HCT116 (cell line): ENCODE measurements around the gene MZT2B. TPM values are rescaled to one million over a fixed set of nuclear protein-coding genes. Genes with fewer than 3 reads are reported as not detected.
"Not testable (repeated sequence)": the region's sequence is repeated elsewhere in the genome, so short reads cannot be mapped to it uniquely, and the experiment has no call there.

Experiments used
- ATAC-seq: fragments of 200-7000 bp; cut with Tn5 transposase; 2 replicates; pipeline ENCODE4 v1.9.1; 2020; ENCODE audit warnings: mild to moderate bottlenecking, moderate library complexity
- BruUV-seq: library from RNA; stranded (reverse); fragments of 400-500 nt; replicated peaks from 2 replicates; lab custom pipeline; 2021; lab: Mats Ljungman, UMichigan
- CTCF ChIA-PET: fragments of 300-600 bp; sonication (Branson Sonifier 250); formaldehyde crosslinking; loops from one replicate; lab custom pipeline; 2021; ENCODE audit warnings: antibody characterized with exemption; lab: Charles Lee
- POLR2A ChIA-PET: fragments of 300-600, 350-600 bp; sonication (Branson Sonifier 250); formaldehyde crosslinking; loops from one replicate; lab custom pipeline; 2021; ENCODE audit warnings: antibody characterized with exemption; lab: Charles Lee
- RAD21 ChIA-PET, 2 experiments: fragments of 300-600 bp; sonication (Branson Sonifier 250); formaldehyde crosslinking; loops; one replicate each; lab custom pipeline; 2023; ENCODE audit warnings: low total read pairs in 2 of 2; ENCODE audit not compliant: uncharacterized antibody in 2 of 2, unreplicated experiment in 2 of 2, low non-redundant PET in 1 of 2; lab: Charles Lee
- DNase-seq: peaks from one replicate; pipeline ENCODE4 v3.0.0-alpha.2; 2010; ENCODE audit warnings: low read depth, low spot score
- H2AFZ ChIP-seq: fragments of 200-600 bp; shearing (Covaris generic), sonication (generic); 2 replicates; pipeline ENCODE4 v1.6.1; 2017; ENCODE audit warnings: low read depth, mixed run types, mixed read lengths, antibody characterized with exemption, low read length; ENCODE audit not compliant: poor library complexity, severe bottlenecking
- H3K27ac ChIP-seq: 2 replicates; pipeline ENCODE4 v1.5.1; 2012; ENCODE audit warnings: low read depth, low read length
- H3K27me3 ChIP-seq: fragments of 200-600 bp; sonication (generic); 2 replicates; pipeline ENCODE4 v1.6.1; 2016; ENCODE audit warnings: mixed run types, low read length, mixed read lengths; ENCODE audit not compliant: insufficient read depth
- H3K36me3 ChIP-seq, 2 experiments: fragments of 200-500 bp in 1 of 2; fragments of 200-600 bp in 1 of 2; sonication (Bioruptor generic) in 1 of 2; sonication (generic) in 1 of 2; 2 replicates each; pipeline versions ENCODE4 v1.5.1 to v1.6.1; 2014 to 2016; ENCODE audit warnings: low read length in 2 of 2, inconsistent platforms in 1 of 2, mixed read lengths in 1 of 2, mixed run types in 1 of 2; ENCODE audit not compliant: insufficient read depth in 2 of 2, control insufficient read depth in 1 of 2
- H3K4me1 ChIP-seq, 2 experiments: fragments of 200-600 bp in 1 of 2; sonication (generic) in 1 of 2; 2 replicates each; pipeline versions ENCODE4 v1.5.1 to v1.6.1; 2012 to 2017; ENCODE audit warnings: low read length in 2 of 2, inconsistent platforms in 1 of 2, mild to moderate bottlenecking in 1 of 2, mixed read lengths in 1 of 2, mixed run types in 1 of 2, moderate library complexity in 1 of 2; ENCODE audit not compliant: insufficient read depth in 2 of 2, control insufficient read depth in 1 of 2
- H3K4me2 ChIP-seq: fragments of 200-600 bp; sonication (generic); 2 replicates; pipeline ENCODE4 v1.6.1; 2017; ENCODE audit warnings: mixed run types, low read length, mixed read lengths
- H3K4me3 ChIP-seq, 2 experiments: fragments of 200-600 bp in 1 of 2; sonication (generic) in 1 of 2; replicated peaks in 1 of 2; 2 replicates each; pipeline ENCODE4 v1.5.1; 2011 to 2016; ENCODE audit warnings: low read length in 2 of 2, control low read depth in 1 of 2, low read depth in 1 of 2, mild to moderate bottlenecking in 1 of 2, mixed read lengths in 1 of 2, mixed run types in 1 of 2
- H3K79me2 ChIP-seq: fragments of 200-600 bp; sonication (generic); 2 replicates; pipeline ENCODE4 v1.6.1; 2017; ENCODE audit warnings: mild to moderate bottlenecking, mixed run types, low read length, moderate library complexity, mixed read lengths; ENCODE audit not compliant: insufficient read depth
- H3K9ac ChIP-seq: fragments of 200-600 bp; sonication (generic); 2 replicates; pipeline ENCODE4 v1.6.1; 2016; ENCODE audit warnings: low read length, mixed read lengths
- H3K9me2 ChIP-seq: fragments of 200-600 bp; sonication (generic), shearing (Covaris generic); 2 replicates; pipeline ENCODE4 v1.6.1; 2017; ENCODE audit warnings: mixed run types, mild to moderate bottlenecking, moderate library complexity; ENCODE audit not compliant: insufficient read depth
- H3K9me3 ChIP-seq, 2 experiments: fragments of 200-500 bp in 1 of 2; fragments of 200-600 bp in 1 of 2; sonication (Bioruptor generic) in 1 of 2; sonication (generic) in 1 of 2; 2 replicates each; pipeline ENCODE4 v1.6.1; 2014 to 2017; ENCODE audit warnings: low read length in 2 of 2, mixed read lengths in 2 of 2, inconsistent platforms in 1 of 2, low read depth in 1 of 2, mild to moderate bottlenecking in 1 of 2, mixed run types in 1 of 2, moderate library complexity in 1 of 2; ENCODE audit not compliant: control insufficient read depth in 1 of 2, insufficient read depth in 1 of 2
- H4K20me1 ChIP-seq: fragments of 200-600 bp; sonication (generic), shearing (Covaris generic); 2 replicates; pipeline ENCODE4 v1.6.1; 2017; ENCODE audit warnings: mixed run types, mild to moderate bottlenecking, moderate library complexity; ENCODE audit not compliant: insufficient read depth
- FOSL1 ChIP-seq: IDR thresholded peaks from 2 replicates; pipeline ENCODE4 v1.6.1; 2012; ENCODE audit warnings: low read depth
- POLR2AphosphoS5 ChIP-seq: IDR thresholded peaks from 2 replicates; pipeline ENCODE4 v1.6.1; 2011; ENCODE audit warnings: mild to moderate bottlenecking, low read depth, low read length, moderate library complexity
- YY1 ChIP-seq: IDR thresholded peaks from 2 replicates; pipeline ENCODE4 v1.6.1; 2011; ENCODE audit warnings: low read length, low read depth, moderate library complexity, mild to moderate bottlenecking; ENCODE audit not compliant: insufficient replicate concordance; ENCODE audit errors: extremely low read depth
- intact Hi-C: fragments of 100-400 bp; cut with micrococcal nuclease; formaldehyde crosslinking; loops from 2 replicates; pipeline ENCODE4 v1.10.0; 2022
- total RNA-seq: library from RNA; stranded (reverse); gene quantifications from one replicate; pipeline ENCODE4 v1.2.1, GENCODE V29; 2021; ENCODE audit not compliant: unreplicated experiment

The MZT2B gene
- total RNA-seq, 1 experiment from 2014 or later, result 334 TPM

- TF ChIP-seq FOSL1, result no peak
- TF ChIP-seq POLR2AphosphoS5, result no peak
- TF ChIP-seq YY1, result no peak
These were observed 5.2 kb downstream of the MZT2B start (continued) for GRCh38 chr2:130187268-130187667.

DNA sequence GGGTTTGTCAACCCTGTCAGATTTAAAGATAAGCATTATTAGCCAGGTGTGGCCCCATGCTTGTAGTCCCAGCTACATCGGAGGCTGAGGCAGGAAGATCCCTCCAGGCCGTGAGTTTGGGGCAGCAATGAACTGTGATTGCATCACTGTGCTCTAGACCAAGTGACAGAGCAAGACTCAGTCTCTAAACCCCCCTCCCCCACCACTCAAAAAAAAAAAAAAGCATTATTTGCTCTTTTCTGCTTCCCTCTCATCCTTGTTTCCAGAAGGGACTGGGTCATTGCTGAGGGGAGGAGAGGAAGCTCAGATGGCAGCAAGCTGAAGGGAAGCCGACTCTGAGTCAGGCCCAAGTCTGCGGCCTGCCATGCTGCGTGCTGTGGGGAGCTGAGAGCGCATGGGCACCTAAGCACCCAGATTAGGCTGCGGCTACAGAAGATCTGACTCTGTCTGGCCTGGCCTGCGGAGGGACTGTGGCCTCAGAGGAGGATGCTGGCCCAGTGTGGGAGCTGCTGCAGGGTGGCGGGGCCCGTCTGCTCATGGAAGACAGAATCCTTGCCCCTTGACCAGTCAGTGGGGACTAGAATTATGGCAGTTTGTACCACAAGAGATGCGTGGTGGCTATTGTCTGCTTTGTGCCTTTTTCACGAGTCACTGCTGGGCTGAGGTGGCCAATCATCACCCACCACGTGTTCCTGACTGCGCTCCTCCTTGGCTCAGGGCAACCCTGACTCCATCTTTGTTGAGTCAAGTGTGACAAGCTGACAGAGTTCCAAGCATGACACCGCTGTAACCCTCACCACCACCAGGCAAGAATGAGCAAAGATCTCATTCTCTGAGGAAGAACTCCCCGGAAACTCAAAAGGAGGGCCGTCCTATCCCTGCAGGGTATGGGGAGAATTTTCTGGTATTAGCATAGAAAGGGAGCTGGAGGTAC lies 6.1 kb downstream of the MZT2B start:
- H3K4me2 ChIP-seq, H3K9me2 ChIP-seq, H3K27me3 ChIP-seq, intact Hi-C loops, H3K4me3 ChIP-seq, H3K9me3 ChIP-seq, H3K36me3 ChIP-seq, DNase-seq, H3K9ac ChIP-seq, ATAC-seq, H3K27ac ChIP-seq, H2AFZ ChIP-seq, BruUV-seq, H4K20me1 ChIP-seq, CTCF ChIA-PET, RAD21 ChIA-PET: not testable (repeated sequence)
- POLR2A ChIA-PET, result interaction anchor here (1.8 kb wide), 1 partner anchor 1299 kb away, joined by 13 read pairs; no protein-coding TSS in a partner anchor
- Histone ChIP-seq H3K4me1 (peaks cover 0 to 13% of the 10 kb centered on the region in 2 experiments; a peak in 1 of 4 replicates), H3K79me2 (peaks cover 17% of the 10 kb centered on the region)

DNA sequence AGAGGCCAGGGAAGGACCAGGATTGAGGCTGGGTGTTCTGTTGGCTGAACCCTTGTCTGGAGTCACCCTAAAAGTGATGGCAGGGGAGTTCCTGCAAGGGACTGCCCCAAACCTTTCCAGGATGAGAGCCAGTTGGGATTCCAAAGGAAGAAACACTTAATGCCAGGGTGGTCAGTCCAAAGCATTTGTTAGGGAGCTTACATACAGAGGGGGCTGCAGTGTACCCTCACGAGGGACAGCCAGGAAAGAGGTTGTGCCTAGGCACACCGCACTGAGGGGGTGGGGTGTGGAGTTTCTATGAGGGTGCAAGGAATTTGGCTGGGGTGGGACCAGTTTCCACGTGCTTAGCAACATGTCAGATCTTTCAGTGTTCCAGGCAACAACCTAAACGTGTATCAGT lies 6.9 kb downstream of the MZT2B start:
- RAD21 ChIA-PET, H3K4me3 ChIP-seq, H3K4me2 ChIP-seq, H3K36me3 ChIP-seq, CTCF ChIA-PET, intact Hi-C loops, H3K9ac ChIP-seq, BruUV-seq, H4K20me1 ChIP-seq, H3K9me2 ChIP-seq, ATAC-seq, H3K27ac ChIP-seq, H3K4me1 ChIP-seq, H3K27me3 ChIP-seq, H3K9me3 ChIP-seq, DNase-seq, H2AFZ ChIP-seq, POLR2A ChIA-PET, H3K79me2 ChIP-seq: not testable (repeated sequence)
